HG03460 (cell line): ENCODE measurements around the gene IP6K2.
"Not testable (repeated sequence)": the region's sequence is repeated elsewhere in the genome, so short reads cannot be mapped to it uniquely, and the experiment has no call there.

ENCODE experiments used
- ATAC-seq: cut with Tn5 transposase; IDR thresholded peaks from one replicate; pipeline ENCODE4 v1.9.1; 2021; ENCODE audit not compliant: unreplicated experiment

IP6K2 gene

GRCh38 chr3:48716982-48717746, at the start of gene IP6K2:
TSS of gene IP6K2 (minus strand) at chr3:48717221. CDS start at chr3:48695291, 21,930 bp downstream.
- ATAC-seq = peak; percentile 98

GRCh38 chr3:48765376-48765775, 48.4 kb upstream of the IP6K2 start:
- no peak for ATAC-seq

- no peak for ATAC-seq
Measured at GRCh38 chr3:48762816-48763215, 45.8 kb upstream of the IP6K2 start.

- ATAC-seq = not testable (repeated sequence)
Measured at GRCh38 chr3:48759991-48760540, 43.0 kb upstream of the IP6K2 start.

GRCh38 chr3:48759531-48759930, 42.5 kb upstream of the IP6K2 start:
- ATAC-seq = not testable (repeated sequence)

GRCh38 chr3:48759071-48759470, 42.0 kb upstream of the IP6K2 start:
- no peak for ATAC-seq

- no peak for ATAC-seq
Measured at GRCh38 chr3:48756640-48757039, 39.6 kb upstream of the IP6K2 start.

- no peak for ATAC-seq
Measured at GRCh38 chr3:48750856-48751255, 33.8 kb upstream of the IP6K2 start.

- no peak for ATAC-seq
Measured at GRCh38 chr3:48748754-48749153, 31.7 kb upstream of the IP6K2 start.

- ATAC-seq = no peak
Measured at GRCh38 chr3:48747706-48748105, 30.7 kb upstream of the IP6K2 start.

- no peak for ATAC-seq
Measured at GRCh38 chr3:48747015-48747615, 30.1 kb upstream of the IP6K2 start.

- no peak for ATAC-seq
Measured at GRCh38 chr3:48743773-48744172, 26.8 kb upstream of the IP6K2 start.

GRCh38 chr3:48741226-48741625, 24.2 kb upstream of the IP6K2 start:
- ATAC-seq = not testable (repeated sequence)

GRCh38 chr3:48739955-48740823, 23.2 kb upstream of the IP6K2 start:
- ATAC-seq = no peak

GRCh38 chr3:48739617-48739954, 22.6 kb upstream of the IP6K2 start:
- ATAC-seq = no peak

GRCh38 chr3:48738926-48739616, 22.1 kb upstream of the IP6K2 start:
- no peak for ATAC-seq

GRCh38 chr3:48738144-48738536, 21.1 kb upstream of the IP6K2 start:
- ATAC-seq = no peak

- not testable (repeated sequence) for ATAC-seq
Measured at GRCh38 chr3:48735075-48735767, 18.2 kb upstream of the IP6K2 start.

- ATAC-seq = not testable (repeated sequence)
Measured at GRCh38 chr3:48734541-48734940, 17.5 kb upstream of the IP6K2 start.
